ENCODE data around the gene LDAH.

- TF ChIP-seq CTCF (IDR thresholded peaks at IDR 0.05) (no peak), ZFX (IDR thresholded peaks at IDR 0.05; ENCODE audit: borderline replicate concordance) (no peak)
Observed at GRCh38 chr2:20818820-20819219, 4.1 kb downstream of the LDAH start.
